ENCODE measurements around the gene SLC25A19. TPM values are rescaled to one million over a fixed set of nuclear protein-coding genes. Genes with fewer than 3 reads are reported as not detected.

The SLC25A19 gene
- total and polyA plus RNA-seq, 9 of the 15 experiments (the other 6 are each of a cell fraction or from before 2014, with no cell fraction given): 33.4 to 76.6 (median 55.3) TPM

DNA sequence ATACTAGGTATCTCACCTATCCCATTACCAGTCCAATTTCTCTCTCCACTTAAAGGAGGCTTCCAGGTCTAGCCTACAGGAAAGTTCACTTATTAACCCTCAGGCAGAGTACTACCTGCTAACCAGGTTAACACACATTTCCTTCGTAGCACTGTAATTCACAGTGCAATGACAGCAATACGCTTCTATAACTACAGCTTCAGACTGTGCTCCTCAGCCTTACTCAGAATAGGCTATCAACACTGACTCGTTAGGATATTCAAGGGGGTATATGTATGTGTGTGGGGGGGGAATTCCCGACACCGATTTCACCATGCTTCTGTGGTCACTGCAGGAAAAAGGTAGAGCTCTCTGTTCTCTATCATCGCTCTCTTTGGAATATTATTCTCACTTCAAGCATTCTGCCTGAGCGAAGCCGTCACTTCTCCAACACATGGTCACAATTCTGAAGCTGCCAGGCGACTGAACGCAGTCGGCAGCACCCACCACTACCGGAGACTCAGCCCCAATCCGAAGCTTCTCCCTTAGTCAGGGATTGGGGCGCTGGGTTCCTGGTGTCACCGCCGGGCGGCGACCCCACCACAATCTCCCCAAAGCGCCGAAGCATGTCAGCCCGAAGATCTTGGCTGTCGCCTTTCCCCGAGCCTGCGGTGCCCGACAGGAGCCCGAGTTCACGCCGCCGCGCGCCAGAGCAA, 28.4 kb downstream of the SLC25A19 start:
- POLR2A ChIA-PET: interaction anchor here (0.6 to 6.3 kb wide), 27 partner anchors 10 to 1121 kb away, joined by 3 to 85 read pairs (median 4); partner anchors contain the start of genes GRB2, MIF4GD, NUP85 and SLC25A19
- peak overlapping the region; percentile 91 for H3K4me3 ChIP-seq
- no peaks in the 10 kb centered on the region for H3K9me3 ChIP-seq (replicated peaks; ENCODE audit: control insufficient read depth, insufficient read depth, low read depth, low read length)
- H3K27me3 ChIP-seq (ENCODE audit: control insufficient read depth in 2 of 2, insufficient read depth in 2 of 2, low read length in 2 of 2): no peaks in the 10 kb centered on the region
- DNase-seq (ENCODE audit: extremely low read depth in 1 of 4, low spot score in 3 of 4) (no peak), ATAC-seq (peak; percentile 65), FAIRE-seq (no peak)
- H3K9ac ChIP-seq (ENCODE audit: insufficient read depth in 1 of 2, low read depth in 2 of 2, low read length in 2 of 2): peak overlapping the region; percentile 94 to 100
- H3K9me1 ChIP-seq (ENCODE audit: control insufficient read depth, insufficient read depth, low read length): no peaks in the 10 kb centered on the region
- H2AFZ ChIP-seq (ENCODE audit: low read depth, low read length): peak overlapping the region; percentile 89
- H3K27ac ChIP-seq (ENCODE audit: extremely low read depth, low read depth, low read length): peak overlapping the region; percentile 93
- H3K36me3 ChIP-seq (ENCODE audit: control insufficient read depth, insufficient read depth, low read length): peaks cover 43% of the 10 kb centered on the region; the same call in 2 of the 3 replicates
- peak overlapping the region; percentile 100 for H3K4me2 ChIP-seq (ENCODE audit: insufficient read depth, low read length)
- in situ Hi-C loops (cut with MboI): loop anchor here (10.0 kb wide), 1 partner anchor 154 kb away; no protein-coding TSS in a partner anchor
- BruUV-seq (replicated peaks): TSS peak; percentile 78
- intact Hi-C loops (cut with micrococcal nuclease): loop anchor here (2.0 kb wide), 1 partner anchor 20 kb away; no protein-coding TSS in a partner anchor
- under 1% methylated on average over 26 of the region's 31 CpGs for WGBS (ENCODE audit: insufficient coverage, low coverage, missing lambda C conversion rate)
- CTCF ChIA-PET (ENCODE audit: low intra/inter-chr PET ratio): interaction anchor here (0.6 to 2.0 kb wide), 3 partner anchors 20 to 214 kb away, joined by 3 to 4 read pairs (median 3); partner anchors contain the start of gene KCTD2
- peaks cover 20 to 22% of the 10 kb centered on the region in 2 experiments; a peak in 4 of 5 replicates for H3K4me1 ChIP-seq (replicated peaks in 1 of 2; ENCODE audit: control insufficient read depth in 2 of 2, insufficient read depth in 2 of 2, low read length in 2 of 2)
- H3K79me2 ChIP-seq (ENCODE audit: control insufficient read depth, insufficient read depth, low read length): peaks cover 69% of the 10 kb centered on the region
- H4K20me1 ChIP-seq (replicated peaks; ENCODE audit: control insufficient read depth, insufficient read depth, low read length): no peaks in the 10 kb centered on the region
- no peak for TF ChIP-seq SIX5 (IDR thresholded peaks at IDR 0.05; ENCODE audit: borderline replicate concordance in 1 of 2, insufficient read depth in 1 of 2, low read depth in 1 of 2, low read length in 2 of 2)
- TF ChIP-seq ZBTB43 (CRISPR knock-in tag; IDR thresholded peaks at IDR 0.05): 0 out of 2 replicates have a peak, but pooled peaks have one; percentile 59
- TF ChIP-seq ID3 (CRISPR knock-in tag; IDR thresholded peaks at IDR 0.05): no peak
- TF ChIP-seq ID3 (tag; IDR thresholded peaks at IDR 0.05): no peak; the same call in 1 of the 2 replicates
- no peak for TF ChIP-seq ELF4 (CRISPR knock-in tag; IDR thresholded peaks at IDR 0.05)
- TF ChIP-seq ETS2 (tag; IDR thresholded peaks at IDR 0.05; ENCODE audit: borderline replicate concordance, poor library complexity, severe bottlenecking): no peak
- no peak for TF ChIP-seq ATF1 (CRISPR knock-in tag; IDR thresholded peaks at IDR 0.05)
- no peak for TF ChIP-seq ATF1 (tag; IDR thresholded peaks at IDR 0.05)
- TF ChIP-seq FOXK2 (conservative IDR thresholded peaks at IDR 0.05 in 1 of 2, IDR thresholded peaks at IDR 0.05 in 1 of 2; ENCODE audit: low read depth in 2 of 2): no peak
- TF ChIP-seq HDAC1 (IDR thresholded peaks at IDR 0.05): no peak
- TF ChIP-seq TBP (optimal IDR thresholded peaks at IDR 0.05; ENCODE audit: low read depth, low read length): no peak
- no peak for TF ChIP-seq MXI1 (IDR thresholded peaks at IDR 0.05; ENCODE audit: low read depth, low read length)
- no peak for TF ChIP-seq ZNF717 (CRISPR knock-in tag; IDR thresholded peaks at IDR 0.05)
- TF ChIP-seq ZBTB8A (IDR thresholded peaks at IDR 0.05; ENCODE audit: partially characterized antibody): no peak
- TF ChIP-seq RBBP5 (IDR thresholded peaks at IDR 0.05; ENCODE audit: borderline replicate concordance, insufficient read depth, low read length, poor library complexity, severe bottlenecking): no peak
- no peak for TF ChIP-seq EZH2 (IDR thresholded peaks at IDR 0.05; ENCODE audit: borderline replicate concordance, low read depth, low read length)
- TF ChIP-seq, protein P1, sequence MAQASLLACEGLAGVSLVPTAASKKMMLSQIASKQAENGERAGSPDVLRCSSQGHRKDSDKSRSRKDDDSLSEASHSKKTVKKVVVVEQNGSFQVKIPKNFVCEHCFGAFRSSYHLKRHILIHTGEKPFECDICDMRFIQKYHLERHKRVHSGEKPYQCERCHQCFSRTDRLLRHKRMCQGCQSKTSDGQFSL (CRISPR knock-in tag; IDR thresholded peaks at IDR 0.05): peak; percentile 49; the same call in 1 of the 2 replicates
- TF ChIP-seq, protein P1 (tag; IDR thresholded peaks at IDR 0.05): no peak; a peak in 1 of 4 replicates
- no peak for TF ChIP-seq POLR3A (IDR thresholded peaks at IDR 0.05; ENCODE audit: borderline replicate concordance, extremely low read depth, insufficient read depth, insufficient read length)
